ENCODE data around the gene SLC41A2. TPM values are rescaled to one million over a fixed set of nuclear protein-coding genes. Genes with fewer than 3 reads are reported as not detected.

The SLC41A2 gene
- total and polyA plus RNA-seq, 7 experiments from 2014 or later: 0.08 to 12.7 (median 2.1) TPM

GRCh38 chr12:104975587-104976343 is 17.7 kb upstream of the SLC41A2 start:
- no peaks in the 10 kb centered on the region for H3K9me3 ChIP-seq (ENCODE audit: control insufficient read depth in 2 of 3, low read length in 3 of 3)
- H3K36me3 ChIP-seq (ENCODE audit: control insufficient read depth in 2 of 3, insufficient read depth in 3 of 3, low read length in 3 of 3): no peaks in the 10 kb centered on the region
- CTCF ChIA-PET: no interaction called here
- DNase-seq (no peak), ATAC-seq (no peak)
- peaks cover 0 to 15% (median 0%) of the 10 kb centered on the region in 5 donors for H3K27me3 Mint-ChIP-seq
- no peak overlapping the region for H3K4me3 Mint-ChIP-seq
- no peak overlapping the region for H3K27ac ChIP-seq (ENCODE audit: low read depth, low read length)
- H3K27me3 ChIP-seq (ENCODE audit: control insufficient read depth in 2 of 2, insufficient read depth in 2 of 2, low read length in 2 of 2): no peaks in the 10 kb centered on the region
- intact Hi-C loops (cut with micrococcal nuclease): no loop called here
- H3K27ac Mint-ChIP-seq: no peak overlapping the region
- H3K36me3 Mint-ChIP-seq: no peaks in the 10 kb centered on the region
- H3K4me1 ChIP-seq (ENCODE audit: control insufficient read depth in 2 of 2, insufficient read depth in 2 of 2, low read length in 2 of 2): no peaks in the 10 kb centered on the region
- POLR2A ChIA-PET: no interaction called here
- H3K4me3 ChIP-seq (ENCODE audit: low read length): no peak overlapping the region
- H3K9me3 Mint-ChIP-seq: no peaks in the 10 kb centered on the region
- H3K4me1 Mint-ChIP-seq: peaks cover 0 to 2% (median 0%) of the 10 kb centered on the region in 7 donors

GRCh38 chr12:104974626-104975290 is 16.7 kb upstream of the SLC41A2 start:
- ATAC-seq (peak; percentile 88), DNase-seq (no peak)
- Histone ChIP-seq H3K9me3 (ENCODE audit: control insufficient read depth in 2 of 3, low read length in 3 of 3) (no peaks in the 10 kb centered on the region), H3K27me3 (ENCODE audit: control insufficient read depth in 2 of 2, insufficient read depth in 2 of 2, low read length in 2 of 2) (no peaks in the 10 kb centered on the region), H3K27ac (ENCODE audit: low read depth, low read length) (no peak overlapping the region), H3K36me3 (ENCODE audit: control insufficient read depth in 2 of 3, insufficient read depth in 3 of 3, low read length in 3 of 3) (no peaks in the 10 kb centered on the region), H3K4me3 (ENCODE audit: low read length) (no peak overlapping the region), H3K4me1 (ENCODE audit: control insufficient read depth in 2 of 2, insufficient read depth in 2 of 2, low read length in 2 of 2) (no peaks in the 10 kb centered on the region)
- H3K9me3 Mint-ChIP-seq: no peaks in the 10 kb centered on the region
- H3K4me3 Mint-ChIP-seq: no peak overlapping the region
- peak overlapping the region in 1 of 9 donors; percentile 48 for H3K27ac Mint-ChIP-seq
- ChIA-PET CTCF (no interaction called here), POLR2A (no interaction called here)
- H3K27me3 Mint-ChIP-seq: peaks cover 0 to 8% (median 0%) of the 10 kb centered on the region in 5 donors
- intact Hi-C loops (cut with micrococcal nuclease): no loop called here
- peaks cover 0 to 2% (median 0%) of the 10 kb centered on the region in 7 donors for H3K4me1 Mint-ChIP-seq
- H3K36me3 Mint-ChIP-seq: no peaks in the 10 kb centered on the region

- DNase-seq: no peak
- no peaks in the 10 kb centered on the region for H3K36me3 Mint-ChIP-seq
- H3K27me3 Mint-ChIP-seq: peaks cover 0 to 3% (median 0%) of the 10 kb centered on the region in 5 donors
- H3K4me3 Mint-ChIP-seq: no peak overlapping the region
- no peak overlapping the region for H3K4me3 ChIP-seq (ENCODE audit: low read length)
- POLR2A ChIA-PET: no interaction called here
- H3K9me3 Mint-ChIP-seq: no peaks in the 10 kb centered on the region
- CTCF ChIA-PET: no interaction called here
- no peaks in the 10 kb centered on the region for H3K9me3 ChIP-seq (ENCODE audit: control insufficient read depth in 2 of 3, low read length in 3 of 3)
- H3K27ac Mint-ChIP-seq: no peak overlapping the region
- H3K4me1 ChIP-seq (ENCODE audit: control insufficient read depth in 2 of 2, insufficient read depth in 2 of 2, low read length in 2 of 2): no peaks in the 10 kb centered on the region
- H3K27ac ChIP-seq (ENCODE audit: low read depth, low read length): no peak overlapping the region
- intact Hi-C loops (cut with micrococcal nuclease): no loop called here
- no peaks in the 10 kb centered on the region for H3K36me3 ChIP-seq (ENCODE audit: control insufficient read depth in 2 of 3, insufficient read depth in 3 of 3, low read length in 3 of 3)
- peaks cover 0 to 2% (median 0%) of the 10 kb centered on the region in 7 donors for H3K4me1 Mint-ChIP-seq
- no peaks in the 10 kb centered on the region for H3K27me3 ChIP-seq (ENCODE audit: control insufficient read depth in 2 of 2, insufficient read depth in 2 of 2, low read length in 2 of 2)
- no peak for ATAC-seq
These were observed 15.2 kb upstream of the SLC41A2 start for GRCh38 chr12:104973250-104973649.

DNA sequence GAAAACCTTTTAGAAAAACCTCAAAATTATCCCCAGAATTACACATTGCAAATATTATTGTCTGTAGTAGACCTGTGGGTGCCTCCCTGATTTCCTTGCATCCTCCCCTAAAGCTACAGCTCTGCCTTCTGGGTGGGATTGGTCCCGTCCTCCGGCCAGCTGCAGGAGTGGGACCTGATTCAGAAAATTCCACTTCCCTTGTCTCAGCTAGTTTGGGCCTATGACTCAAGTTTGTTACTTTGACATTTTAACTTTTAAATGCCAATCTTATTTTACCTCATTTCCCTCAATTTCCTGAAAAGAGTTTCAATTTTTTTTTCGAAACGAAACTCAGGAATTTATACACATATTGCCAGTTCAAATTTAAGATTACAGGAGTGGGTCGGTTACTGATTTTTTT is 13.2 kb upstream of the SLC41A2 start:
- no peaks in the 10 kb centered on the region for H3K36me3 ChIP-seq (ENCODE audit: control insufficient read depth in 2 of 3, insufficient read depth in 3 of 3, low read length in 3 of 3)
- no peak overlapping the region for H3K27ac ChIP-seq (ENCODE audit: low read depth, low read length)
- ATAC-seq (no peak), DNase-seq (no peak)
- no peaks in the 10 kb centered on the region for H3K27me3 ChIP-seq (ENCODE audit: control insufficient read depth in 2 of 2, insufficient read depth in 2 of 2, low read length in 2 of 2)
- Mint-ChIP-seq H3K36me3 (no peaks in the 10 kb centered on the region), H3K4me3 (no peak overlapping the region), H3K4me1 (peaks cover 0 to 2% (median 0%) of the 10 kb centered on the region in 7 donors), H3K27me3 (peaks cover 0 to 7% (median 0%) of the 10 kb centered on the region in 5 donors), H3K27ac (no peak overlapping the region), H3K9me3 (no peaks in the 10 kb centered on the region)
- no peak overlapping the region for H3K4me3 ChIP-seq (ENCODE audit: low read length)
- intact Hi-C loops (cut with micrococcal nuclease): no loop called here
- CTCF ChIA-PET: no interaction called here
- H3K4me1 ChIP-seq (ENCODE audit: control insufficient read depth in 2 of 2, insufficient read depth in 2 of 2, low read length in 2 of 2): no peaks in the 10 kb centered on the region
- no peaks in the 10 kb centered on the region for H3K9me3 ChIP-seq (ENCODE audit: control insufficient read depth in 2 of 3, low read length in 3 of 3)
- POLR2A ChIA-PET: no interaction called here

- H3K9me3 ChIP-seq (ENCODE audit: control insufficient read depth in 2 of 3, low read length in 3 of 3): no peaks in the 10 kb centered on the region
- DNase-seq (no peak), ATAC-seq (no peak)
- H3K27me3 ChIP-seq (ENCODE audit: control insufficient read depth in 2 of 2, insufficient read depth in 2 of 2, low read length in 2 of 2): no peaks in the 10 kb centered on the region
- POLR2A ChIA-PET: interaction anchor here (0.6 kb wide), 1 partner anchor 26 kb away, joined by 4 read pairs; no protein-coding TSS in a partner anchor
- H3K36me3 ChIP-seq (ENCODE audit: control insufficient read depth in 2 of 3, insufficient read depth in 3 of 3, low read length in 3 of 3): no peaks in the 10 kb centered on the region
- H3K4me1 Mint-ChIP-seq: peaks cover 0 to 2% (median 0%) of the 10 kb centered on the region in 7 donors
- H3K36me3 Mint-ChIP-seq: no peaks in the 10 kb centered on the region
- CTCF ChIA-PET: interaction anchor here (0.6 kb wide), 1 partner anchor 45 kb away, joined by 4 read pairs; no protein-coding TSS in a partner anchor
- H3K9me3 Mint-ChIP-seq: peaks cover 0 to 3% (median 0%) of the 10 kb centered on the region in 11 donors
- H3K27ac Mint-ChIP-seq: no peak overlapping the region
- peaks cover 0 to 22% (median 7%) of the 10 kb centered on the region in 5 donors for H3K27me3 Mint-ChIP-seq
- intact Hi-C loops (cut with micrococcal nuclease): no loop called here
- no peak overlapping the region for H3K4me3 Mint-ChIP-seq
- H3K4me1 ChIP-seq (ENCODE audit: control insufficient read depth in 2 of 2, insufficient read depth in 2 of 2, low read length in 2 of 2): no peaks in the 10 kb centered on the region
- H3K27ac ChIP-seq (ENCODE audit: low read depth, low read length): no peak overlapping the region
- no peak overlapping the region for H3K4me3 ChIP-seq (ENCODE audit: low read length)
These were observed 11.3 kb upstream of the SLC41A2 start for GRCh38 chr12:104969343-104969742.

DNA sequence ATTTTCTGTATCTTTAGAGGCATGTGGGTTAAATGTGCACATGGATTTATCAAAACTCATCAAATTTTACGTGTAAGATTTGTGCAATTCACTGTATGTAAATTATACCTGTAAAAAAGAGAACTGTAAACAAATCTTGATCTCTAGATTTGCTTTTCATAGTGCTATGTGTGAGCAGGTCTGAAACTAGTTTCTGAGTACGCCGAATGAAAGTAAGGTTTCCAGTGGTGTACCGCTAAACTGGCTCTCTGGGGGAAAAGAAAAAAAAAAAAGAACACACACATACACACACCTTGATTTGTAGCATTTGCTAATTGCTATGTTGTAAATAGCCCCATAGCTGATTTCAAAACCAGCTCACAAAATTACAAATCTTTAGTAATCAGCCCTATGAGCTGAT is 8.6 kb upstream of the SLC41A2 start:
- ATAC-seq (no peak), DNase-seq (no peak)
- H3K4me1 ChIP-seq (ENCODE audit: control insufficient read depth in 2 of 2, insufficient read depth in 2 of 2, low read length in 2 of 2): no peaks in the 10 kb centered on the region
- ChIA-PET CTCF (interaction anchor here (0.9 to 1.4 kb wide), 2 partner anchors 8 to 15 kb away, joined by 3 read pairs; no protein-coding TSS in a partner anchor), POLR2A (interaction anchor here (0.6 kb wide), 1 partner anchor 275 kb away, joined by 3 read pairs; no protein-coding TSS in a partner anchor)
- no peak overlapping the region for H3K27ac ChIP-seq (ENCODE audit: low read depth, low read length)
- Mint-ChIP-seq H3K9me3 (peaks cover 0 to 3% (median 0%) of the 10 kb centered on the region in 11 donors), H3K4me1 (peaks cover 0 to 2% (median 0%) of the 10 kb centered on the region in 7 donors), H3K27me3 (peaks cover 11 to 44% (median 17%) of the 10 kb centered on the region in 5 donors), H3K4me3 (no peak overlapping the region), H3K36me3 (no peaks in the 10 kb centered on the region), H3K27ac (no peak overlapping the region)
- no peaks in the 10 kb centered on the region for H3K9me3 ChIP-seq (ENCODE audit: control insufficient read depth in 2 of 3, low read length in 3 of 3)
- no peak overlapping the region for H3K4me3 ChIP-seq (ENCODE audit: low read length)
- H3K27me3 ChIP-seq (ENCODE audit: control insufficient read depth in 2 of 2, insufficient read depth in 2 of 2, low read length in 2 of 2): no peaks in the 10 kb centered on the region
- intact Hi-C loops (cut with micrococcal nuclease): no loop called here
- no peaks in the 10 kb centered on the region for H3K36me3 ChIP-seq (ENCODE audit: control insufficient read depth in 2 of 3, insufficient read depth in 3 of 3, low read length in 3 of 3)

Data from naive thymus-derived CD4-positive, alpha-beta T cell (primary cell).